Liver (tissue), 9 donors: ENCODE measurements around the gene WDR12. TPM values are rescaled to one million over a fixed set of nuclear protein-coding genes. Genes with fewer than 3 reads are reported as not detected.

Source experiments
- DNase-seq: peaks from one replicate; pipeline ENCODE4 v3.0.0-alpha.2; 2017; ENCODE audit warnings: low spot score
- H3K27ac ChIP-seq, 2 donors: one replicate each; pipeline ENCODE4 v1.7.0; 2013; ENCODE audit warnings: inconsistent platforms in 2 of 2, low read length in 2 of 2, control low read depth in 1 of 2, low read depth in 1 of 2, mild to moderate bottlenecking in 1 of 2
- H3K27me3 ChIP-seq, 4 donors: one replicate each; pipeline versions ENCODE4 v1.6.1 to v1.7.0; 2013; ENCODE audit warnings: low read length in 3 of 4, inconsistent platforms in 1 of 4, mild to moderate bottlenecking in 1 of 4, moderate library complexity in 1 of 4; ENCODE audit not compliant: control insufficient read depth in 4 of 4, insufficient read depth in 4 of 4
- H3K36me3 ChIP-seq, 4 donors: one replicate each; pipeline versions ENCODE4 v1.6.1 to v1.7.0; 2013; ENCODE audit warnings: low read length in 3 of 4, mild to moderate bottlenecking in 3 of 4, low read depth in 1 of 4, moderate library complexity in 1 of 4; ENCODE audit not compliant: control insufficient read depth in 4 of 4, insufficient read depth in 3 of 4
- H3K4me1 ChIP-seq, 4 donors: one replicate each; pipeline versions ENCODE4 v1.6.1 to v1.7.0; 2013; ENCODE audit warnings: low read length in 3 of 4, mild to moderate bottlenecking in 3 of 4, moderate library complexity in 1 of 4; ENCODE audit not compliant: control insufficient read depth in 4 of 4, insufficient read depth in 4 of 4
- H3K4me3 ChIP-seq, 3 donors: one replicate each; pipeline versions ENCODE4 v1.6.1 to v1.7.0; 2013; ENCODE audit warnings: low read length in 3 of 3, control low read depth in 1 of 3, low read depth in 1 of 3, mild to moderate bottlenecking in 1 of 3
- H3K9ac ChIP-seq, 2 donors: one replicate each; pipeline ENCODE4 v1.7.0; 2013; ENCODE audit warnings: low read length in 2 of 2, mild to moderate bottlenecking in 2 of 2, moderate library complexity in 2 of 2, control low read depth in 1 of 2, low read depth in 1 of 2
- H3K9me3 ChIP-seq, 4 donors: one replicate each; pipeline versions ENCODE4 v1.6.1 to v1.7.0; 2013; ENCODE audit warnings: low read length in 3 of 4; ENCODE audit not compliant: control insufficient read depth in 4 of 4
- EGR1 ChIP-seq, 2 donors: IDR thresholded peaks; 2 replicates each; pipeline ENCODE4 v1.6.1; 2016 to 2018; ENCODE audit warnings: antibody characterized with exemption in 2 of 2, low read depth in 2 of 2
- FOXA1 ChIP-seq: IDR thresholded peaks from 2 replicates; pipeline ENCODE4 v1.6.1; 2016; ENCODE audit warnings: antibody characterized with exemption
- FOXA2 ChIP-seq: IDR thresholded peaks from 2 replicates; pipeline ENCODE4 v1.6.1; 2016; ENCODE audit warnings: antibody characterized with exemption
- GABPA ChIP-seq, 2 donors: IDR thresholded peaks in 1 of 2; conservative IDR thresholded peaks in 1 of 2; 2 replicates each; pipeline ENCODE4 v1.6.1; 2016; ENCODE audit warnings: antibody characterized with exemption in 2 of 2, mild to moderate bottlenecking in 1 of 2, moderate library complexity in 1 of 2
- HNF4A ChIP-seq, 2 donors: conservative IDR thresholded peaks; 2 replicates each; pipeline ENCODE4 v1.6.1; 2016; ENCODE audit warnings: antibody characterized with exemption in 2 of 2, mild to moderate bottlenecking in 2 of 2
- HNF4G ChIP-seq: IDR thresholded peaks from 2 replicates; pipeline ENCODE4 v1.6.1; 2016; ENCODE audit warnings: antibody characterized with exemption
- JUND ChIP-seq, 2 donors: IDR thresholded peaks; 2 replicates each; pipeline ENCODE4 v1.6.1; 2016; ENCODE audit warnings: antibody characterized with exemption in 2 of 2
- NR2F2 ChIP-seq: IDR thresholded peaks from 2 replicates; pipeline ENCODE4 v1.6.1; 2016; ENCODE audit warnings: antibody characterized with exemption
- RAD21 ChIP-seq, 2 donors: IDR thresholded peaks; 2 replicates each; pipeline ENCODE4 v1.6.1; 2016; ENCODE audit warnings: antibody characterized with exemption in 2 of 2, mild to moderate bottlenecking in 2 of 2
- RXRA ChIP-seq, 2 donors: IDR thresholded peaks; 2 replicates each; pipeline ENCODE4 v1.6.1; 2017 to 2018; ENCODE audit warnings: antibody characterized with exemption in 2 of 2, mild to moderate bottlenecking in 1 of 2
- SP1 ChIP-seq: IDR thresholded peaks from 2 replicates; pipeline ENCODE4 v1.6.1; 2018; ENCODE audit warnings: antibody characterized with exemption, mild to moderate bottlenecking
- TAF1 ChIP-seq: conservative IDR thresholded peaks from 2 replicates; pipeline ENCODE4 v1.6.1; 2016; ENCODE audit warnings: antibody characterized with exemption, mild to moderate bottlenecking
- YY1 ChIP-seq: IDR thresholded peaks from 2 replicates; pipeline ENCODE4 v1.6.1; 2016; ENCODE audit warnings: antibody characterized with exemption, mild to moderate bottlenecking
- WGBS: extraction: QIAGEN DNeasy Blood & Tissue Kit; methylation state at CpG from one replicate; pipeline ENCODE4 v1.1.7; 2013; 5-methylcytosine and 5-hydroxymethylcytosine counted together
- polyA plus RNA-seq, 2 donors: library from polyadenylated mRNA; stranded (reverse) in 1 of 2; unstranded in 1 of 2; fragments of 200-250 nt in 1 of 2; fragments of >200 nt in 1 of 2; fragmentation: Nextera tagmentation in 1 of 2; extraction: Ambion mirVana in 1 of 2; gene quantifications; one replicate each; pipeline versions ENCODE4 v1.2.1 to v1.2.3, GENCODE V29; 2013 to 2015
- total RNA-seq, 2 donors: library from RNA; depleted of rRNA; stranded (reverse); fragments of >200 nt; gene quantifications; one replicate each; pipeline ENCODE4 v1.2.3, GENCODE V29; 2014
- TF ChIP-seq, protein P1 (sequence below): IDR thresholded peaks from 2 replicates; pipeline ENCODE4 v1.6.1; 2016; ENCODE audit warnings: antibody characterized with exemption, mild to moderate bottlenecking
- TF ChIP-seq, protein P2 (sequence below): IDR thresholded peaks from 2 replicates; pipeline ENCODE4 v1.6.1; 2016; ENCODE audit warnings: antibody characterized with exemption
- TF ChIP-seq, protein P3 (sequence below): IDR thresholded peaks from 2 replicates; pipeline ENCODE4 v1.6.1; 2016; ENCODE audit warnings: antibody characterized with exemption
- TF ChIP-seq, protein P4 (sequence below): fragments of 150-350 bp; IDR thresholded peaks from 2 replicates; pipeline ENCODE4 v1.5.1; 2017; ENCODE audit warnings: improper control_type of control experiment, low read depth, low read length; ENCODE audit not compliant: missing input control
- TF ChIP-seq, protein P5 (sequence below): IDR thresholded peaks from 2 replicates; pipeline ENCODE4 v1.6.1; 2016; ENCODE audit warnings: antibody characterized with exemption
- donor health status: healthy.
- donor health status: healthy.
- donor health status: healthy.
- donor health status: healthy.
- donor health status: healthy.

WDR12 gene
- total and polyA plus RNA-seq, 4 donors = 6.6 to 26.1 (median 18.4) TPM

DNA sequence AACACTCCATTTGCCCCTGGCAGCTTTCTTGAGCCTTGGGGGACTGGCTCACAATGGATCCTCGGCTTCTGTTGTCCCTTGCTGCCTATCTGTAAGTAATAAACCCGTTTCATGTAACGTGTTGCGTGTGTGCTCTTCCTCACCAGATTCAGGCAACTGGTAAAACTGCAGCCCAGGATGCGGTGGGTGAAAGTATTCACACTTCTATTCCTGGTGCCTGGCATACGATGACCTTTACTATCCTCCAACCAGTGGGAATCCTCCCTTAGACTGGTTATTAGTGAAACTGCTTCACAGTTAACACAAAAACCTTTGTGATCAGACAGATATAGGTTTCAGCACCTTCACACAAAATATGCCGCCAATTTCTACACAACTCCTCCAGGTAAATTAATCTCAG, 26.3 kb downstream of the WDR12 start:
- Histone ChIP-seq H3K36me3 (peaks cover 8 to 34% (median 18%) of the 10 kb centered on the region in 4 donors), H3K27me3 (no peaks in the 10 kb centered on the region), H3K9me3 (no peaks in the 10 kb centered on the region), H3K27ac (no peak overlapping the region), H3K4me1 (no peaks in the 10 kb centered on the region), H3K4me3 (no peak overlapping the region), H3K9ac (no peak overlapping the region)
- 87% methylated on average over 7 of the region's 7 CpGs for WGBS
- no peak for DNase-seq
- TF ChIP-seq FOXA1 (no peak), RAD21 (IDR thresholded peaks at IDR 0.05) (no peak), FOXA2 (no peak)
- TF ChIP-seq, protein P1, sequence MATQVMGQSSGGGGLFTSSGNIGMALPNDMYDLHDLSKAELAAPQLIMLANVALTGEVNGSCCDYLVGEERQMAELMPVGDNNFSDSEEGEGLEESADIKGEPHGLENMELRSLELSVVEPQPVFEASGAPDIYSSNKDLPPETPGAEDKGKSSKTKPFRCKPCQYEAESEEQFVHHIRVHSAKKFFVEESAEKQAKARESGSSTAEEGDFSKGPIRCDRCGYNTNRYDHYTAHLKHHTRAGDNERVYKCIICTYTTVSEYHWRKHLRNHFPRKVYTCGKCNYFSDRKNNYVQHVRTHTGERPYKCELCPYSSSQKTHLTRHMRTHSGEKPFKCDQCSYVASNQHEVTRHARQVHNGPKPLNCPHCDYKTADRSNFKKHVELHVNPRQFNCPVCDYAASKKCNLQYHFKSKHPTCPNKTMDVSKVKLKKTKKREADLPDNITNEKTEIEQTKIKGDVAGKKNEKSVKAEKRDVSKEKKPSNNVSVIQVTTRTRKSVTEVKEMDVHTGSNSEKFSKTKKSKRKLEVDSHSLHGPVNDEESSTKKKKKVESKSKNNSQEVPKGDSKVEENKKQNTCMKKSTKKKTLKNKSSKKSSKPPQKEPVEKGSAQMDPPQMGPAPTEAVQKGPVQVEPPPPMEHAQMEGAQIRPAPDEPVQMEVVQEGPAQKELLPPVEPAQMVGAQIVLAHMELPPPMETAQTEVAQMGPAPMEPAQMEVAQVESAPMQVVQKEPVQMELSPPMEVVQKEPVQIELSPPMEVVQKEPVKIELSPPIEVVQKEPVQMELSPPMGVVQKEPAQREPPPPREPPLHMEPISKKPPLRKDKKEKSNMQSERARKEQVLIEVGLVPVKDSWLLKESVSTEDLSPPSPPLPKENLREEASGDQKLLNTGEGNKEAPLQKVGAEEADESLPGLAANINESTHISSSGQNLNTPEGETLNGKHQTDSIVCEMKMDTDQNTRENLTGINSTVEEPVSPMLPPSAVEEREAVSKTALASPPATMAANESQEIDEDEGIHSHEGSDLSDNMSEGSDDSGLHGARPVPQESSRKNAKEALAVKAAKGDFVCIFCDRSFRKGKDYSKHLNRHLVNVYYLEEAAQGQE = no peak

DNA sequence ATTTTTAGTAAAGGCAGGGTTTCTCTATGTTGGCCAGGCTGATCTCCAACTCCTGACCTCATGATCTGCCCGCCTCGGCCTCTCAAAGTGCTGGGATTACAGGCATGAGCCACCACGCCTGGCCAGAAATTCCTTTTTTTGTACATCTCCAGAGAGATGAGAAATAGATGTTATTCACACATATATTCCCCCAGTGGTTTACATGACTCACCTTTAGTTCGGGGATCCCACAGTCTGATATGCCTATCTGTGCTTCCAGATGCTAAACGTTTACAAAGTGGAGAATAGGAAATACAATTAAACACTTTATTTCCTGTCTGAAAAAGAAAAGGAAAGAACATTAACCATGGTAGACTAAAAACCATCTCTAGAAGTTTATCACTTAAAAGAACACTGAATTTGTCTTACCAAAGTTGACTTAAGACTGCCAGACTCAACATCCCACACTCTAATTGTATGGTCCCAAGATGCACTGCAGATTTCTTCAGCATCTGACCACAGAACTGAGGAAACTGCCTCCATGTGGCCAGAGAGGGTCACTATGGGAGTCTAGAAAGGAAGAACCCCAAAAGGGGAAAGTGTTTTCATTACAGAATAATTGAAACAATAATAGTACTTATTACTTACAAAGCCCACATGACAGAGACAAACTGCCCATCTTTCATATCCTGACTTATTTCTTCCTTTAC, 27.3 kb downstream of the WDR12 start:
- no peaks in the 10 kb centered on the region for H3K4me1 ChIP-seq
- DNase-seq = no peak
- TF ChIP-seq RAD21 (IDR thresholded peaks at IDR 0.05) = no peak
- TF ChIP-seq, protein P2, sequence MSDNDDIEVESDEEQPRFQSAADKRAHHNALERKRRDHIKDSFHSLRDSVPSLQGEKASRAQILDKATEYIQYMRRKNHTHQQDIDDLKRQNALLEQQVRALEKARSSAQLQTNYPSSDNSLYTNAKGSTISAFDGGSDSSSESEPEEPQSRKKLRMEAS = no peak
- TF ChIP-seq, protein P1 = no peak
- TF ChIP-seq NR2F2 = no peak
- no peak for TF ChIP-seq TAF1
- no peak for TF ChIP-seq FOXA1
- TF ChIP-seq, protein P3, sequence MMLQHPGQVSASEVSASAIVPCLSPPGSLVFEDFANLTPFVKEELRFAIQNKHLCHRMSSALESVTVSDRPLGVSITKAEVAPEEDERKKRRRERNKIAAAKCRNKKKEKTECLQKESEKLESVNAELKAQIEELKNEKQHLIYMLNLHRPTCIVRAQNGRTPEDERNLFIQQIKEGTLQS = no peak
- TF ChIP-seq, protein P4, sequence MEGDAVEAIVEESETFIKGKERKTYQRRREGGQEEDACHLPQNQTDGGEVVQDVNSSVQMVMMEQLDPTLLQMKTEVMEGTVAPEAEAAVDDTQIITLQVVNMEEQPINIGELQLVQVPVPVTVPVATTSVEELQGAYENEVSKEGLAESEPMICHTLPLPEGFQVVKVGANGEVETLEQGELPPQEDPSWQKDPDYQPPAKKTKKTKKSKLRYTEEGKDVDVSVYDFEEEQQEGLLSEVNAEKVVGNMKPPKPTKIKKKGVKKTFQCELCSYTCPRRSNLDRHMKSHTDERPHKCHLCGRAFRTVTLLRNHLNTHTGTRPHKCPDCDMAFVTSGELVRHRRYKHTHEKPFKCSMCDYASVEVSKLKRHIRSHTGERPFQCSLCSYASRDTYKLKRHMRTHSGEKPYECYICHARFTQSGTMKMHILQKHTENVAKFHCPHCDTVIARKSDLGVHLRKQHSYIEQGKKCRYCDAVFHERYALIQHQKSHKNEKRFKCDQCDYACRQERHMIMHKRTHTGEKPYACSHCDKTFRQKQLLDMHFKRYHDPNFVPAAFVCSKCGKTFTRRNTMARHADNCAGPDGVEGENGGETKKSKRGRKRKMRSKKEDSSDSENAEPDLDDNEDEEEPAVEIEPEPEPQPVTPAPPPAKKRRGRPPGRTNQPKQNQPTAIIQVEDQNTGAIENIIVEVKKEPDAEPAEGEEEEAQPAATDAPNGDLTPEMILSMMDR = no peak
- TF ChIP-seq JUND (IDR thresholded peaks at IDR 0.05) = no peak
- no peak for TF ChIP-seq YY1
- TF ChIP-seq HNF4G = no peak
- no peak for TF ChIP-seq SP1
- no peak for TF ChIP-seq EGR1 (IDR thresholded peaks at IDR 0.05; ENCODE audit: low read depth in 2 of 2)
- no peak for TF ChIP-seq RXRA (IDR thresholded peaks at IDR 0.05)
- no peak for TF ChIP-seq FOXA2
- TF ChIP-seq GABPA (IDR thresholded peaks at IDR 0.05 in 1 of 2, conservative IDR thresholded peaks at IDR 0.05 in 1 of 2) = no peak
- TF ChIP-seq, protein P5, sequence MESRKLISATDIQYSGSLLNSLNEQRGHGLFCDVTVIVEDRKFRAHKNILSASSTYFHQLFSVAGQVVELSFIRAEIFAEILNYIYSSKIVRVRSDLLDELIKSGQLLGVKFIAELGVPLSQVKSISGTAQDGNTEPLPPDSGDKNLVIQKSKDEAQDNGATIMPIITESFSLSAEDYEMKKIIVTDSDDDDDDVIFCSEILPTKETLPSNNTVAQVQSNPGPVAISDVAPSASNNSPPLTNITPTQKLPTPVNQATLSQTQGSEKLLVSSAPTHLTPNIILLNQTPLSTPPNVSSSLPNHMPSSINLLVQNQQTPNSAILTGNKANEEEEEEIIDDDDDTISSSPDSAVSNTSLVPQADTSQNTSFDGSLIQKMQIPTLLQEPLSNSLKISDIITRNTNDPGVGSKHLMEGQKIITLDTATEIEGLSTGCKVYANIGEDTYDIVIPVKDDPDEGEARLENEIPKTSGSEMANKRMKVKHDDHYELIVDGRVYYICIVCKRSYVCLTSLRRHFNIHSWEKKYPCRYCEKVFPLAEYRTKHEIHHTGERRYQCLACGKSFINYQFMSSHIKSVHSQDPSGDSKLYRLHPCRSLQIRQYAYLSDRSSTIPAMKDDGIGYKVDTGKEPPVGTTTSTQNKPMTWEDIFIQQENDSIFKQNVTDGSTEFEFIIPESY = no peak
- TF ChIP-seq HNF4A (conservative IDR thresholded peaks at IDR 0.05) = no peak
- no peaks in the 10 kb centered on the region for H3K27me3 ChIP-seq
- H3K9me3 ChIP-seq = no peaks in the 10 kb centered on the region
- peaks cover 8 to 29% (median 15%) of the 10 kb centered on the region in 4 donors for H3K36me3 ChIP-seq
- no peak overlapping the region for H3K4me3 ChIP-seq
- H3K9ac ChIP-seq = no peak overlapping the region
- H3K27ac ChIP-seq = no peak overlapping the region
- WGBS = 86% methylated on average over 5 of the region's 5 CpGs
